Common myeloid progenitor, CD34-positive (primary cell): ENCODE data around the gene COPZ2.

Experiments
- CTCF ChIA-PET: fragments of 350-600 bp; sonication (Branson Sonifier 250); formaldehyde crosslinking; loops from one replicate; lab custom pipeline; 2021; ENCODE audit warnings: antibody characterized with exemption; lab: Charles Lee
- POLR2A ChIA-PET: fragments of 350-600 bp; sonication (Branson Sonifier 250); formaldehyde crosslinking; loops from one replicate; lab custom pipeline; 2021; ENCODE audit warnings: antibody characterized with exemption; lab: Charles Lee
- DNase-seq, 3 donors: peaks; one replicate each; pipeline versions ENCODE4 v3.0.0 to v3.0.0-alpha.2; 2013
- H3K27ac ChIP-seq, 2 experiments: 1 replicate in 1 of 2; 2 replicates in 1 of 2; pipeline ENCODE4 v1.7.0; 2013; ENCODE audit warnings: inconsistent platforms in 2 of 2, low read length in 2 of 2, mild to moderate bottlenecking in 2 of 2, low read depth in 1 of 2, moderate library complexity in 1 of 2; ENCODE audit not compliant: severe bottlenecking in 2 of 2, insufficient read depth in 1 of 2, poor library complexity in 1 of 2
- H3K27me3 ChIP-seq, 5 experiments: replicated peaks in 2 of 5; 1 replicate in 3 of 5; 2 replicates in 2 of 5; pipeline versions ENCODE4 v1.6.1 to v1.7.0; 2013; ENCODE audit warnings: low read length in 4 of 5, mild to moderate bottlenecking in 2 of 5, moderate library complexity in 2 of 5, inconsistent platforms in 1 of 5; ENCODE audit not compliant: insufficient read depth in 5 of 5, control insufficient read depth in 4 of 5
- H3K36me3 ChIP-seq, 4 experiments: 1 replicate in 2 of 4; 2 replicates in 2 of 4; pipeline versions ENCODE4 v1.6.1 to v1.7.0; 2013; ENCODE audit warnings: low read length in 3 of 4, control low read depth in 1 of 4, mild to moderate bottlenecking in 1 of 4; ENCODE audit not compliant: control insufficient read depth in 4 of 4, insufficient read depth in 4 of 4
- H3K4me1 ChIP-seq, 4 experiments: 1 replicate in 3 of 4; 2 replicates in 1 of 4; pipeline versions ENCODE4 v1.6.1 to v1.7.1; 2013; ENCODE audit warnings: low read length in 3 of 4, mild to moderate bottlenecking in 3 of 4, control low read depth in 1 of 4, inconsistent platforms in 1 of 4, moderate library complexity in 1 of 4; ENCODE audit not compliant: control insufficient read depth in 4 of 4, insufficient read depth in 4 of 4; ENCODE audit errors: control extremely low read depth in 1 of 4
- H3K4me3 ChIP-seq, 7 experiments: 1 replicate in 4 of 7; 2 replicates in 3 of 7; pipeline versions ENCODE4 v1.5.1 to v1.7.0; 2013; ENCODE audit warnings: mild to moderate bottlenecking in 7 of 7, low read length in 6 of 7, moderate library complexity in 6 of 7, inconsistent platforms in 2 of 7, low read depth in 2 of 7, control low read depth in 1 of 7; ENCODE audit not compliant: insufficient read depth in 4 of 7, control insufficient read depth in 1 of 7; ENCODE audit errors: extremely low read depth in 1 of 7
- H3K9me3 ChIP-seq, 5 experiments: 1 replicate in 4 of 5; 2 replicates in 1 of 5; pipeline versions ENCODE4 v1.6.1 to v1.7.1; 2013; ENCODE audit warnings: low read length in 4 of 5, mild to moderate bottlenecking in 2 of 5, inconsistent platforms in 1 of 5, low read depth in 1 of 5, moderate library complexity in 1 of 5; ENCODE audit not compliant: control insufficient read depth in 4 of 5, insufficient read depth in 2 of 5; ENCODE audit errors: control extremely low read depth in 1 of 5
- WGBS: methylation state at CpG from one replicate; pipeline ENCODE4 v1.1.5; 2013; ENCODE audit not compliant: insufficient coverage; 5-methylcytosine and 5-hydroxymethylcytosine counted together

COPZ2 gene

GRCh38 chr17:48047113-48047740, 9.6 kb upstream of the COPZ2 start:
- DNase-seq = peak in 1 of 3 donors; percentile 22
- Histone ChIP-seq H3K27ac (peak overlapping the region; percentile 88 to 94), H3K4me3 (peak overlapping the region; percentile 50 to 94 (median 80)), H3K27me3 (no peaks in the 10 kb centered on the region), H3K4me1 (peaks cover 7 to 48% (median 36%) of the 10 kb centered on the region in 4 experiments), H3K36me3 (peaks cover 4 to 24% (median 9%) of the 10 kb centered on the region in 4 experiments), H3K9me3 (no peaks in the 10 kb centered on the region)
- ChIA-PET CTCF (interaction anchor here (0.8 to 4.8 kb wide), 11 partner anchors 10 to 220 kb away, joined by 3 to 36 read pairs (median 5); no protein-coding TSS in a partner anchor), POLR2A (interaction anchor here (0.9 to 1.3 kb wide), 2 partner anchors 16 to 20 kb away, joined by 3 to 8 read pairs; no protein-coding TSS in a partner anchor)
- WGBS = 9% methylated on average over 19 of the region's 26 CpGs

GRCh38 chr17:48046296-48046695, 8.7 kb upstream of the COPZ2 start:
- H3K4me1 ChIP-seq = peaks cover 7 to 39% (median 29%) of the 10 kb centered on the region in 4 experiments
- peak overlapping the region in 2 of 7 experiments; percentile 93 to 94 for H3K4me3 ChIP-seq
- H3K36me3 ChIP-seq = peaks cover 3 to 15% (median 6%) of the 10 kb centered on the region in 4 experiments
- no peaks in the 10 kb centered on the region for H3K27me3 ChIP-seq
- H3K9me3 ChIP-seq = no peaks in the 10 kb centered on the region
- no peak overlapping the region for H3K27ac ChIP-seq
- no peak for DNase-seq
- POLR2A ChIA-PET = no interaction called here
- CTCF ChIA-PET = interaction anchor here (1.6 to 4.8 kb wide), 4 partner anchors 12 to 21 kb away, joined by 4 to 36 read pairs (median 9); no protein-coding TSS in a partner anchor
- 96% methylated on average over 7 of the region's 7 CpGs for WGBS

GRCh38 chr17:48045316-48046001, 7.9 kb upstream of the COPZ2 start:
- DNase-seq = no peak
- Histone ChIP-seq H3K27ac (no peak overlapping the region), H3K4me3 (no peak overlapping the region), H3K27me3 (no peaks in the 10 kb centered on the region), H3K36me3 (peaks cover 0 to 6% (median under 1%) of the 10 kb centered on the region in 4 experiments), H3K4me1 (peaks cover 7 to 30% (median 23%) of the 10 kb centered on the region in 4 experiments), H3K9me3 (no peaks in the 10 kb centered on the region)
- ChIA-PET POLR2A (interaction anchor here (0.7 kb wide), 1 partner anchor 9 kb away, joined by 3 read pairs; no protein-coding TSS in a partner anchor), CTCF (interaction anchor here (1.1 to 4.8 kb wide), 7 partner anchors 13 to 35 kb away, joined by 3 to 36 read pairs (median 4); no protein-coding TSS in a partner anchor)
- WGBS = 86% methylated on average over 2 of the region's 8 CpGs

- CTCF ChIA-PET = interaction anchor here (1.1 to 2.7 kb wide), 7 partner anchors 10 to 36 kb away, joined by 3 to 13 read pairs (median 6); no protein-coding TSS in a partner anchor
- POLR2A ChIA-PET = no interaction called here
- Histone ChIP-seq H3K27ac (no peak overlapping the region), H3K4me1 (peaks cover 7 to 28% (median 20%) of the 10 kb centered on the region in 4 experiments), H3K4me3 (no peak overlapping the region), H3K36me3 (peaks cover 0 to 6% (median 0%) of the 10 kb centered on the region in 4 experiments), H3K9me3 (no peaks in the 10 kb centered on the region), H3K27me3 (peaks cover 0 to 2% (median 0%) of the 10 kb centered on the region in 5 experiments)
- no peak for DNase-seq
- 100% methylated on average over 3 of the region's 4 CpGs for WGBS
Observed at GRCh38 chr17:48044851-48045250, 7.3 kb upstream of the COPZ2 start.

- peaks cover 0 to 6% (median 0%) of the 10 kb centered on the region in 4 experiments for H3K36me3 ChIP-seq
- no peak overlapping the region for H3K27ac ChIP-seq
- 86% methylated on average over 1 of the region's 2 CpGs for WGBS
- peaks cover 7 to 18% (median 10%) of the 10 kb centered on the region in 4 experiments for H3K4me1 ChIP-seq
- peaks cover 0 to 13% (median 3%) of the 10 kb centered on the region in 5 experiments for H3K27me3 ChIP-seq
- H3K9me3 ChIP-seq = no peaks in the 10 kb centered on the region
- no peak for DNase-seq
- H3K4me3 ChIP-seq = no peak overlapping the region
- ChIA-PET CTCF (interaction anchor here (0.8 to 3.8 kb wide), 12 partner anchors 8 to 570 kb away, joined by 3 to 19 read pairs (median 6); no protein-coding TSS in a partner anchor), POLR2A (no interaction called here)
Observed at GRCh38 chr17:48043176-48043575, 5.6 kb upstream of the COPZ2 start.

DNA sequence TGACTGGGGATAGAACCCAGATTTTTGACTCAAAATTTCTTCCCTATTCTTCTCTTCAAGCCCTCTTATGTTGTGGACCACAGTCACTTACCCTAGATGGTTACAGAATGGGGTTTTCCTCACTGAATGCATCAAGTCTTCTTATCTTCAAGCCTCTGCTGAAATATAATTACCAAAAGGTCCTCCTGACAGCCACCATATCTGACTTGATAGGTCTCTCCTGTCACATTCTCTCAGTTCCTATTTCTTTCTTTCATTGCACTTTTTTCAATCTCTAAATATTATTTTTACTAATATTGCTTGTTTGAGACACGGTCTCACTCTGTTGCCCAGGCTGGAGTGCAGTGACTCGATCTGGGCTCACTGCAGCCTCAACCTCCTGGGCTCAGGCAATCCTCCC, 1.1 kb upstream of the COPZ2 start:
- CTCF ChIA-PET = interaction anchor here (0.8 to 4.7 kb wide), 3 partner anchors 10 to 12 kb away, joined by 3 to 40 read pairs (median 3); no protein-coding TSS in a partner anchor
- WGBS = 100% methylated on average over 1 of the region's 2 CpGs

More for the DNA sequence above, 1.1 kb upstream of the COPZ2 start:
- Histone ChIP-seq H3K36me3 (no peaks in the 10 kb centered on the region), H3K4me1 (peaks cover 0 to 13% (median 11%) of the 10 kb centered on the region in 4 experiments), H3K9me3 (no peaks in the 10 kb centered on the region), H3K27ac (no peak overlapping the region), H3K4me3 (no peak overlapping the region), H3K27me3 (peaks cover 4 to 41% (median 7%) of the 10 kb centered on the region in 5 experiments)
- DNase-seq = no peak
- POLR2A ChIA-PET = no interaction called here
